GM18526 (cell line): ENCODE measurements around the gene NPAS4.

Source experiments
- POLR2A ChIP-seq: IDR thresholded peaks from 3 replicates; pipeline ENCODE4 v1.6.1; 2011; ENCODE audit not compliant: insufficient read length; ENCODE audit errors: extremely low read depth

The NPAS4 gene

GRCh38 chr11:66472054-66472453 lies 51.2 kb downstream of the NPAS4 start:
- no peak for TF ChIP-seq POLR2A

- no peak for TF ChIP-seq POLR2A
Measured at GRCh38 chr11:66473167-66473566, 52.3 kb downstream of the NPAS4 start.

GRCh38 chr11:66473608-66474515 lies 53.0 kb downstream of the NPAS4 start:
- TF ChIP-seq POLR2A, result no peak

GRCh38 chr11:66475349-66476172 lies 54.7 kb downstream of the NPAS4 start:
- no peak for TF ChIP-seq POLR2A
